Ovary (tissue), 9 donors: Measurements from ENCODE around the gene ALDH3A1. TPM values are rescaled to one million over a fixed set of nuclear protein-coding genes. Genes with fewer than 3 reads are reported as not detected.

ENCODE experiments used
- DNase-seq, 5 donors: peaks; one replicate each; pipeline ENCODE4 v3.0.0-alpha.2; 2019 to 2020
- H3K27ac ChIP-seq, 2 donors: fragments of 200-600 bp; one replicate each; pipeline versions ENCODE4 v1.5.1 to v1.8.0; 2019 to 2022
- H3K27me3 ChIP-seq: fragments of 200-600 bp; one replicate; pipeline ENCODE4 v1.8.0; 2022
- H3K36me3 ChIP-seq: fragments of 200-600 bp; sonication (generic); one replicate; pipeline ENCODE4 v1.5.1; 2019
- H3K4me1 ChIP-seq: one replicate; pipeline ENCODE4 v1.8.1; 2013; ENCODE audit warnings: mild to moderate bottlenecking, moderate library complexity; ENCODE audit not compliant: insufficient read depth
- H3K4me3 ChIP-seq: fragments of 200-600 bp; sonication (generic); one replicate; pipeline ENCODE4 v1.5.1; 2017
- H3K9me3 ChIP-seq, 2 donors: fragments of 200-600 bp in 1 of 2; sonication (generic) in 1 of 2; one replicate each; pipeline versions ENCODE4 v1.5.1 to v1.8.1; 2013 to 2019; ENCODE audit warnings: mild to moderate bottlenecking in 1 of 2, moderate library complexity in 1 of 2
- EP300 ChIP-seq: sonication (generic); formaldehyde crosslinking; IDR thresholded peaks from one replicate; pipeline ENCODE4 v1.6.1; 2017; ENCODE audit warnings: antibody characterized with exemption
- POLR2A ChIP-seq: fragments of 450-650 bp; IDR thresholded peaks from one replicate; pipeline ENCODE4 v1.6.1; 2017; ENCODE audit warnings: antibody characterized with exemption, mild to moderate bottlenecking, moderate library complexity
- WGBS, 3 donors: extraction: QIAGEN DNeasy Blood & Tissue Kit in 1 of 3; methylation state at CpG; one replicate each; pipeline versions ENCODE4 v1.1.5 to v1.1.7; 2013 to 2017; 5-methylcytosine and 5-hydroxymethylcytosine counted together
- intact Hi-C, 4 donors: fragments of 100-400 bp; cut with DNase I; formaldehyde crosslinking; loops; one replicate each; pipeline versions ENCODE4 v1.11.0 to v1.15.1; 2022 to 2023
- polyA plus RNA-seq, 2 donors: library from polyadenylated mRNA; stranded (reverse); fragments of 200-250 nt in 1 of 2; fragments of 350-450 nt in 1 of 2; fragmentation: Illumina TruSeq in 1 of 2; extraction: RNeasy Lipid Tissue Mini Kit (QIAGEN cat#74804) in 1 of 2; gene quantifications; one replicate each; pipeline ENCODE4 v1.2.3, GENCODE V29; 2013 to 2014
- total RNA-seq, 7 donors: library from RNA; depleted of rRNA in 2 of 7; stranded (reverse); fragments of >200 nt in 2 of 7; fragmentation: NEBNext Ultra II Directional in 3 of 7; extraction: Animal tissue kit (Norgen Biotek cat#: 25700) in 3 of 7; gene quantifications; one replicate each; pipeline versions ENCODE4 v1.1.0 to v1.2.4, GENCODE V29; 2016 to 2023
- TF ChIP-seq, protein P1 (sequence below), 3 donors: fragments of 450-650 bp in 2 of 3; fragments of 200-600 bp in 1 of 3; IDR thresholded peaks; one replicate each; pipeline versions ENCODE4 v1.5.1 to v1.8.0; 2016 to 2022; ENCODE audit warnings: antibody characterized with exemption in 3 of 3, mild to moderate bottlenecking in 1 of 3
- donor health status: DM: no; HTN: no; CAD: no; lungs with moderate emphysema.
- donor health status: DM: no; HTN: no; CAD: no.
- donor health status: Bipolar disorder and iron deficiency.
- donor health status: DM: yes; HTN: yes; CAD: no.
- donor health status: DM: no; HTN: no; CAD: no.
- donor health status: DM: yes; HTN: yes; CAD: no.

Gene ALDH3A1
- total and polyA plus RNA-seq, 9 donors, result 0.17 to 12.8 (median 0.87) TPM; not detected in 3

DNA sequence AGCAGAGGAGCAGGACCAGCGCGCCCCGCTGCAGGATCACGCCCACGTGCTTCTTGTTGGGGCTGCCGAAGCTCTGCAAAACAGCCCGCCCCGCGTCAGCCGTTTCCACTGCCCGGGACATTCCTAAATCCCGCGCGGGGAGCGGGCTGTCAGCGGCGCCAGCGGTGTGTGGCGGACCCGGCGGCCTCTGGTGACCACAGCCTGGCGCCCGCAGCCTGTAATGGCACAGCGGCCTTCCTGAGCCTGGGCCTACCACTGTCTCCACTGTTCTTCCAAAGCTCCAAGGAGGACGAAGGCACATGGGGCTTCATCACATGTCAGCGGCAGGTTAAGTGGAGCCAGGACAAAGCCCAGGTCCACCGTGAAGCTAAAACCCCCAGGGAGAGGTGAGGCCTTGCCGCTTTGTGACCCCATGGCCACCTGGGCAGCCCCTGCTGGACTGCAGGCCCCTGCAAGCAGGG is 34.2 kb downstream of the ALDH3A1 start:
- H3K27me3 ChIP-seq, result no peaks in the 10 kb centered on the region
- H3K9me3 ChIP-seq, result no peaks in the 10 kb centered on the region
- TF ChIP-seq EP300, result no peak
- no peak for TF ChIP-seq POLR2A
- TF ChIP-seq, protein P1, sequence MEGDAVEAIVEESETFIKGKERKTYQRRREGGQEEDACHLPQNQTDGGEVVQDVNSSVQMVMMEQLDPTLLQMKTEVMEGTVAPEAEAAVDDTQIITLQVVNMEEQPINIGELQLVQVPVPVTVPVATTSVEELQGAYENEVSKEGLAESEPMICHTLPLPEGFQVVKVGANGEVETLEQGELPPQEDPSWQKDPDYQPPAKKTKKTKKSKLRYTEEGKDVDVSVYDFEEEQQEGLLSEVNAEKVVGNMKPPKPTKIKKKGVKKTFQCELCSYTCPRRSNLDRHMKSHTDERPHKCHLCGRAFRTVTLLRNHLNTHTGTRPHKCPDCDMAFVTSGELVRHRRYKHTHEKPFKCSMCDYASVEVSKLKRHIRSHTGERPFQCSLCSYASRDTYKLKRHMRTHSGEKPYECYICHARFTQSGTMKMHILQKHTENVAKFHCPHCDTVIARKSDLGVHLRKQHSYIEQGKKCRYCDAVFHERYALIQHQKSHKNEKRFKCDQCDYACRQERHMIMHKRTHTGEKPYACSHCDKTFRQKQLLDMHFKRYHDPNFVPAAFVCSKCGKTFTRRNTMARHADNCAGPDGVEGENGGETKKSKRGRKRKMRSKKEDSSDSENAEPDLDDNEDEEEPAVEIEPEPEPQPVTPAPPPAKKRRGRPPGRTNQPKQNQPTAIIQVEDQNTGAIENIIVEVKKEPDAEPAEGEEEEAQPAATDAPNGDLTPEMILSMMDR (IDR thresholded peaks at IDR 0.05), result no peak
- WGBS, 3 donors, result 88 to 93% (median 92%) methylated on average over 28 of the region's 28 CpGs
- no peak overlapping the region for H3K27ac ChIP-seq
- no peaks in the 10 kb centered on the region for H3K4me1 ChIP-seq
- no peaks in the 10 kb centered on the region for H3K36me3 ChIP-seq
- no peak overlapping the region for H3K4me3 ChIP-seq
- peak in 1 of 5 donors; percentile 7 for DNase-seq
- intact Hi-C loops, result no loop called here

DNA sequence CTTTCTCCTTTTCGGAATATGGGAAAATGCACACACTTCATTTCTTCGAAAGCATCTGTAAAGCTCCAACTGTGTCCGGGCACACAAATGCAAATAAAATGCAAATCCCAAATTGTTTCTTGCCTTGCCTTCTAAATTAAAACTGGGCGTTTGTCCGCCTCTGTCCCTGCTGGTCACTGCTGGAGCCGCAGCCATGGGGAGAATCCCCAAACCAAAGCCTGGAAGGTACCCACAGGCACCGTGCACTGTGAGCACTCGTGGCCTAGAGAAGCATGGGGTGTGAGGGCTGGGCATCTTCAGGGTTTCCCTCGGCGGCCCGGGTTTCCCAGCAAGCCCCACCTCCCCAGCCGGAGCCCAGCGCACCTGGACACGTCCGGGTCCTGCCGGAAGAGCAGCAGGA is 34.6 kb downstream of the ALDH3A1 start:
- no peaks in the 10 kb centered on the region for H3K4me1 ChIP-seq
- TF ChIP-seq EP300, result no peak
- TF ChIP-seq POLR2A, result no peak
- TF ChIP-seq, protein P1 (IDR thresholded peaks at IDR 0.05), result no peak
- no peaks in the 10 kb centered on the region for H3K36me3 ChIP-seq
- no peak overlapping the region for H3K4me3 ChIP-seq
- H3K9me3 ChIP-seq, result no peaks in the 10 kb centered on the region
- intact Hi-C loops, result no loop called here
- WGBS, 3 donors, result 78 to 83% (median 80%) methylated on average over 16 of the region's 16 CpGs
- H3K27ac ChIP-seq, result no peak overlapping the region
- DNase-seq, result peak in 1 of 5 donors; percentile 7
- no peaks in the 10 kb centered on the region for H3K27me3 ChIP-seq

DNA sequence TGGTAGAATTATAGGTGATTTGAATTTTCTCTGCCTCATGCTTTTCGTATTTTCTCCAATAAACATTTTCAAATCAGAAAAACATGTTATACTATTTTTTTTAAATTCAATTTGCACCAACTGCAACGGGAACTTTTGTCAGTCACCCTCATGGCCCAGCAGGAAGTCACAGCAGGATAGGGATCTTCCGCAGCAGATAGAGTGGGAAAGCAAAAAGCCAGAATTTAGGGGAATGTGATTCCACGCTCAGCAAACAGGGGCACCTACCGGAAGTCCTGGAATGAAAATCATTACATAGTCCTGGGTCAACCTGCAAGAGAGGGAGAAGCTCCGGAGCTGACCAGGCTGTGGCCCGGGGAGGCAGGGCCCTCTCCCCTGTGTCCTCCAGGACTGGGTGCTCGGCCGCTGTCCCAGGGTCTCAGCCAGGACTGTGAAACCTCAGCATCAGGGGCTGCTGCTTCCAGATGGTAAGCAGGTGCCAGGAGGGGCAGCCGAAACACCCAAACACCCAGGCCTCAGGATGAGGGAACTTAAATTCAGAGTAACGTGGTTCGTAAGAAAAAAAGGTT is 35.6 kb downstream of the ALDH3A1 start:
- peak in 1 of 5 donors; percentile 5 for DNase-seq
- Histone ChIP-seq H3K36me3 (no peaks in the 10 kb centered on the region), H3K9me3 (no peaks in the 10 kb centered on the region), H3K4me1 (no peaks in the 10 kb centered on the region), H3K27ac (no peak overlapping the region), H3K4me3 (no peak overlapping the region), H3K27me3 (no peaks in the 10 kb centered on the region)
- intact Hi-C loops, result no loop called here
- 77 to 86% (median 84%) methylated on average over 12 of the region's 12 CpGs for WGBS, 3 donors
- TF ChIP-seq EP300 (no peak), POLR2A (no peak)
- TF ChIP-seq, protein P1 (IDR thresholded peaks at IDR 0.05), result no peak

DNA sequence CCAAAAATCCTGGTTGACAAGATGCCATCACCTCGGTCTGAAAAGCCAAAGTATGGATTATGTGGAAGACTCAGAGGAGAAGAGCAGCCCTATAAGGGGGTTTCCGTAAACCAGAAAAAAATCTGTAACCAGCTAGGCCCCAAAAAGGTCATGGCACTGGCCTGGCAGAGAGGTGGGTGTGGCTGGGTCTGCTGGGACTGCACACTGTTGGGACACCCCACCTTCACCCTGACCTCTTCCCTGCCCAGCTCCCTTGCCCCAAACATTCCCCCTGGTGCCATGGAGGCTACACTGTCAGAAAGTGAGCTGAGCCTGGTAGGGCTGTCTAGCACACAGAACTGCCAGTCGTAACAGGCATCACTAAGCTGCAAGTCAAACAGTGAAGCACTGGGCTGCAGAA is 38.3 kb downstream of the ALDH3A1 start:
- intact Hi-C loops, result no loop called here
- Histone ChIP-seq H3K4me3 (no peak overlapping the region), H3K36me3 (no peaks in the 10 kb centered on the region), H3K4me1 (no peaks in the 10 kb centered on the region), H3K27ac (no peak overlapping the region), H3K9me3 (no peaks in the 10 kb centered on the region), H3K27me3 (no peaks in the 10 kb centered on the region)
- no peak for TF ChIP-seq POLR2A
- TF ChIP-seq, protein P1 (IDR thresholded peaks at IDR 0.05), result no peak
- no peak for DNase-seq
- WGBS, 3 donors, result 87 to 91% (median 90%) methylated on average over 3 of the region's 3 CpGs
